Colon (tissue), 2 donors: ENCODE measurements around the gene HES4.

Source experiments
- FAIRE-seq: peaks from 2 replicates; lab custom pipeline; 2012; peaks lifted over from hg19 to GRCh38; lab: Jason Lieb, UNC
- donor health status: control.
- donor health status: control.

The HES4 gene, protein sequence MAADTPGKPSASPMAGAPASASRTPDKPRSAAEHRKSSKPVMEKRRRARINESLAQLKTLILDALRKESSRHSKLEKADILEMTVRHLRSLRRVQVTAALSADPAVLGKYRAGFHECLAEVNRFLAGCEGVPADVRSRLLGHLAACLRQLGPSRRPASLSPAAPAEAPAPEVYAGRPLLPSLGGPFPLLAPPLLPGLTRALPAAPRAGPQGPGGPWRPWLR

DNA sequence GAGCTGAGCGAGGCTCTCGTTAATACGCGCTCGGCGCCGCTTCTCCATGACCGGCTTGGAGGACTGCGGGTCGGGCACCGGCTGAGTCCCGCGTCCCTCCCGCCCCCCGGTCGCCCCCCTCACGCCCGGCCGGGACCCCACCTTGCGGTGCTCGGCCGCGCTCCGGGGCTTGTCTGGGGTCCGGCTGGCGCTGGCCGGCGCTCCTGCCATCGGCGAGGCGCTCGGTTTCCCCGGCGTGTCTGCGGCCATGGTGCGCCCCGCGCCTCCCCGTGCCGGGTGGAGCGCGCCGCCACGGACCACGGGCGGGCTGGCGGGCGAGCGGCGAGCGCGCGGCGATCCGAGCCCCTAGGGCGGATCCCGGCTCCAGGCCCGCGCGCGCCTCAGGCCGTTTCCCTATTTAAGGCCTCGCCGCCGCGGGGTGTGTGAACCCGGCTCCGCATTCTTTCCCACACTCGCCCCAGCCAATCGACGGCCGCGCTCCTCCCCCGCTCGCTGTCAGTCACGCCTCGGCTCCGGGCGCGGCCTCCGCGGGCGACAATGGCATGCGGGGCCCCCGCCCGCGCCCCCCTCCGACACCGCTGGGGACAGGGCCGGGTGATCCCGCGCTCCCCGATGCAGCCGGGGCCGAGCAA is at the start of gene HES4:
HES4 (minus strand) TSS at position 373 of the 632 bp plus-strand sequence; CDS start at position 249, 124 bp downstream.
- FAIRE-seq, result no peak

DNA sequence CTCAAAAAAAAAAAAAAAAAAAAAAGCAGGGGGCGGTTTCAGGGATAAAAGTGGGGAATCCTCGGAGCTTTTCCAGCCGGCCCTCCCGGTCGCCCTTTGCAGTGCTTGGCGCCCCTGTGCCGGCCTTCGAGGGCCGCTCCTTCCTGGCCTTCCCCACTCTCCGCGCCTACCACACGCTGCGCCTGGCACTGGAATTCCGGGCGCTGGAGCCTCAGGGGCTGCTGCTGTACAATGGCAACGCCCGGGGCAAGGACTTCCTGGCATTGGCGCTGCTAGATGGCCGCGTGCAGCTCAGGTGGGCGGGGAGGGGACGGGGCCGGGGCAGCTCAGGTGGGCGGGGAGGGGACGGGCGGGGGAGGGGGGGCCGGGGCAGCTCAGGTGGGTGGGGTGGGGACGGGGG is 48.9 kb upstream of the HES4 start:
- no peak for FAIRE-seq

DNA sequence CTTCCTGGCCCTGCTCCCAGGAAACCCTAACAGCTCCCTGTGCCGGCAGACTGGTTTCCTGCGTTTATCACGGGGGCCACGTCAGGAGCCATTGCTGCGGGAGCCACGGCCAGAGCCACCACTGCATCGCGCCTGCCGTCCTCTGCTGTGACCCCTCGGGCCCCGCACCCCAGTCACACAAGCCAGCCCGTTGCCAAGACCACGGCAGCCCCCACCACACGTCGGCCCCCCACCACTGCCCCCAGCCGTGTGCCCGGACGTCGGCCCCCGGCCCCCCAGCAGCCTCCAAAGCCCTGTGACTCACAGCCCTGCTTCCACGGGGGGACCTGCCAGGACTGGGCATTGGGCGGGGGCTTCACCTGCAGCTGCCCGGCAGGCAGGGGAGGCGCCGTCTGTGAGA is 48.1 kb upstream of the HES4 start:
- FAIRE-seq, result no peak

DNA sequence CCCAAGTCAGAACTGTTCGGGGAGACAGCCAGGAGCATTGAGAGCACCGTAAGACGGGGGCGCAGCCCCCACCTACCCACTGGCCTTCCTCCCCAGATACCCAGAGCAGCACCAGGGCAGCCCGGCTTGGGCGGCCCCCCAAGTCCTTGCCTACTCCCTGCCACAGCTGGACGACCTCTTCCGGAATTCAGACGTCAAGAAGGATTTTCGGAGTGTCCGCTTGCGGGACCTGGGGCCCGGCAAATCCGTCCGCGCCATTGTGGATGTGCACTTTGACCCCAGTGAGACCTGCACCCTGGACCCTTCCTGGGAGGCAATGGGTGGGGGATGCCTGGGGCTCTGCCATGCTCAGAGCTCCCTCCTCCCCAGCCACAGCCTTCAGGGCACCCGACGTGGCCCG is 47.5 kb upstream of the HES4 start:
- no peak for FAIRE-seq

DNA sequence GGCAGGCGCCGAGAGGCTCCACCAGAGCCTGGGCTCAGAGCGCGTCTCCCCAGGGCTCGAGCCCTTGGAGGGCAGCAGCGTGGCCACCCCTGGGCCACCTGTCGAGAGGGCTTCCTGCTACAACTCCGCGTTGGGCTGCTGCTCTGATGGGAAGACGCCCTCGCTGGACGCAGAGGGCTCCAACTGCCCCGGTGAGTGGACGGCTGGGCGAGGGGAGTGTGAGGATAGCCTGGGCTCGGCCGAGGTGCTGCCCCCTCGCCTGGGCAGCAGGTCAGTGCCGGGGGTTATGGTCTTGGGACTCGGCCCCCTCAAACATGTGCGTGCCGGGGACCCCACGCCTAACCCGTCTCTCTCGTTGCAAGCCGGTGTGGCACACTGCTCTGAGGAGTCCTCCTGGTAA is 46.9 kb upstream of the HES4 start:
- FAIRE-seq, result no peak

DNA sequence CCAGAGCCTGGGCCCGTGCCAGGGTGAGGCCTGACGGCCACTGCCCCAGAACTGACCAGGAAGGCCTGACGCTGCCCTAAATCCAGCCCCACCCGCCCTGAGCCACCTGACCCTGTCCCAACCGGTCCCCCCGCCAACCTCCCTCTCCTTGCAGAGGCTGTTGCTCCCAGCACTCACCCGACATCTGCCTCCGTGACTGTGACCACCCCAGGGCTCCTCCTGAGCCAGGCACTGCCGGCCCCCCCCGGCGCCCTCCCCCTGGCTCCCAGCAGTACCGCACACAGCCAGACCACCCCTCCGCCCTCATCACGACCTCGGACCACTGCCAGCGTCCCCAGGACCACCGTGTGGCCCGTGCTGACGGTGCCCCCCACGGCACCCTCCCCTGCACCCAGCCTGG is 46.3 kb upstream of the HES4 start:
- FAIRE-seq, result no peak

DNA sequence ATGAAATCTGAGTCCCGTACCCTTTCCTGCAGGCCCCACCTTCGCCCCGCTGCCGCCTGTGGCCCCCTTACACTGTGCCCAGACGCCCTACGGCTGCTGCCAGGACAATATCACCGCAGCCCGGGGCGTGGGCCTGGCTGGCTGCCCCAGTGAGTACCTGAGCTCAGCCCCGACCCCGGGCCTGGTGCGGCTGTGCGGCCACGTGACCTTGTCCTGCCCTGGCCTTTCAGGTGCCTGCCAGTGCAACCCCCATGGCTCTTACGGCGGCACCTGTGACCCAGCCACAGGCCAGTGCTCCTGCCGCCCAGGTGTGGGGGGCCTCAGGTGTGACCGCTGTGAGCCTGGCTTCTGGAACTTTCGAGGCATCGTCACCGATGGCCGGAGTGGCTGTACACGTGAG is 45.2 kb upstream of the HES4 start:
- FAIRE-seq, result no peak

DNA sequence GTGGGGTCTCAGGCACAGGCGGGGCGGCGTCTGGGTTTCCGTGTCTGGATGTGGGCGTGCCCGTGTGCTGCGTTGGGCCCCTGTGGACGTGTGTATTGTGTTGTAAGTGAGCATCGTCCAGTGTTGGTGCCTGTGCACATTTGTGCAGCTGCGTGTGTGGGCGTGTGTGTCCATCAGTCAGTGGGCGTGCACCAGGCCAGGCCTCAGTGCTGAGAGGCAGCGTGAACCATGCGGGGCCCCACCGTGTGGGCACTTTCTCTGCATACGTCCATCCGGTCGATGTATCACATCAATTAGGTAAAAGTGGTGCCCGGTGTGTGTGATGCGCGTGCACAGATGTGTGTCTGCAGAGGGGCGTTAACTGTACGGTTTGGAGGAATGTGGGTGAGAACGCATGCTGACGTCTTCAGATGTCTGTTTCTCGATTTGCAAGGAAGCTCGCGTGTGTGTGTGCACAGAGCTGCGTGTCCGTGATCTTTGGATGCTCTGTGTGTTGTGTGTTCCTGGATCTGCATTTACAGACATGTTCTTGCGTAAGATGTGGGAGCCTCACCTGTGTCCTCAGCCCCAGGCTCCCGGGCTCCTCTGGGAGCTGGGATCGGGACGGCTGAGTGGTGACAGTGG is 44.7 kb upstream of the HES4 start:
- no peak for FAIRE-seq

DNA sequence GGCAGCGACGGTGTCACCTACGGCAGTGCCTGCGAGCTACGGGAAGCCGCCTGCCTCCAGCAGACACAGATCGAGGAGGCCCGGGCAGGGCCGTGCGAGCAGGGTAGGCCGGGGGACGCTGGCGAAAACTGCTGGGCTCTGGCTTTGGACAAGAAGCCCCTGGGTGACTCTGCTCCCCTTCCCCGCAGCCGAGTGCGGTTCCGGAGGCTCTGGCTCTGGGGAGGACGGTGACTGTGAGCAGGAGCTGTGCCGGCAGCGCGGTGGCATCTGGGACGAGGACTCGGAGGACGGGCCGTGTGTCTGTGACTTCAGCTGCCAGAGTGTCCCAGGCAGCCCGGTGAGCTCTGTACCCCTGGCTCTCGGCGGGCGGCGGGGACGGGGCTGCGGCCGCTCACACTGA is 44.0 kb upstream of the HES4 start:
- FAIRE-seq, result no peak

DNA sequence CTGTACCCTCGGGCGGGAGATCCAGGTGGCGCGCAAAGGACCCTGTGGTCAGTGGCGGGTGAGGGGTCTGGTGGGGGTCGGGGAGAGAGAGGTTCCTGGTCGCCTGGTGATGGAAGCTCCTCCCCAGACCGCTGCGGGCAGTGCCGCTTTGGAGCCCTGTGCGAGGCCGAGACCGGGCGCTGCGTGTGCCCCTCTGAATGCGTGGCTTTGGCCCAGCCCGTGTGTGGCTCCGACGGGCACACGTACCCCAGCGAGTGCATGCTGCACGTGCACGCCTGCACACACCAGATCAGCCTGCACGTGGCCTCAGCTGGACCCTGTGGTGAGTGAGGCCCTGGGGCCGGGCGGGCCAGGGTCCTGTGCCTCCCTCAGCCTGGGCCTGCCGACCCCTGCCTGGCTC is 43.5 kb upstream of the HES4 start:
- FAIRE-seq, result no peak

DNA sequence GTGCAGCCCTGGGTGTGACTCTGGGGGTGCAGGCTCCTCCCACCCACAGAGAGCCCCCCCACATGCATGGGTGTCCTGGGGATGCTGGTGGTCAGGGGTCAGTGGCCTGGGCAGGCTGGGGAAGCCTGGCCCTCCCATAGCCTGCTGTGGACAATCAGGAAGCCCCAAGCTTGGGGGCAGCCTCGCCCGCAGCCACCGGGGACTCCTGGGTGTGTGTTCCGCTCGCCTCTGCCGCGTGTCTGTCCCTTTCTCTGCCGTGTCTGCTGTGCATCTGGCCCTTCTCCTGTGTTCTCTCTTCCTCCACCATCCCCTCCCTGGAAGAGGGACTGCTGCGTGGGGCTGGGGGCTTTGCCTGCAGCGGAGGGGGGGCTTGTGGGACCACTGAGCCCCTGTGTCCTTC is 42.9 kb upstream of the HES4 start:
- FAIRE-seq, result no peak

DNA sequence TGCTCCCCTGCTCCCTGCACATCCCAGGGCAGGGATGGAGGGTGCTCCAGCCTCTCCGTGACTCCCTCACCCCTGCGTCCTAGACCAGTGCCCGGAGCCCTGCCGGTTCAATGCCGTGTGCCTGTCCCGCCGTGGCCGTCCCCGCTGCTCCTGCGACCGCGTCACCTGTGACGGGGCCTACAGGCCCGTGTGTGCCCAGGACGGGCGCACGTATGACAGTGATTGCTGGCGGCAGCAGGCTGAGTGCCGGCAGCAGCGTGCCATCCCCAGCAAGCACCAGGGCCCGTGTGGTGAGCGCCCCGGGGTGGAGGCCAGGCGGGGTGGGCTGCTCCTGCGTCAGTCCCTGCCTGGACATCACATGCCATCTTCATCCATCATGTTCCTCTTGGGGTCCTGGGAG is 42.0 kb upstream of the HES4 start:
- FAIRE-seq, result no peak

DNA sequence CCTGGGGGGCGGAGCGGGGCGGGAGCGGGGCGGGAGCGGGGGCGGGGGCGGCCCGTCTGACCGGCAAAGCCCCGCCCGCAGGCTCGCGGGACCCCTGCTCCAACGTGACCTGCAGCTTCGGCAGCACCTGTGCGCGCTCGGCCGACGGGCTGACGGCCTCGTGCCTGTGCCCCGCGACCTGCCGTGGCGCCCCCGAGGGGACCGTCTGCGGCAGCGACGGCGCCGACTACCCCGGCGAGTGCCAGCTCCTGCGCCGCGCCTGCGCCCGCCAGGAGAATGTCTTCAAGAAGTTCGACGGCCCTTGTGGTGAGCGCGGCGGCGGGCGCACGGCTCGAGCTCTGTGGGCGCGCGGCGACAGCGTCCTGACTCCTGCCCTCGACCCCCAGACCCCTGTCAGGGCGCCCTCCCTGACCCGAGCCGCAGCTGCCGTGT is 41.2 kb upstream of the HES4 start:
- no peak for FAIRE-seq

DNA sequence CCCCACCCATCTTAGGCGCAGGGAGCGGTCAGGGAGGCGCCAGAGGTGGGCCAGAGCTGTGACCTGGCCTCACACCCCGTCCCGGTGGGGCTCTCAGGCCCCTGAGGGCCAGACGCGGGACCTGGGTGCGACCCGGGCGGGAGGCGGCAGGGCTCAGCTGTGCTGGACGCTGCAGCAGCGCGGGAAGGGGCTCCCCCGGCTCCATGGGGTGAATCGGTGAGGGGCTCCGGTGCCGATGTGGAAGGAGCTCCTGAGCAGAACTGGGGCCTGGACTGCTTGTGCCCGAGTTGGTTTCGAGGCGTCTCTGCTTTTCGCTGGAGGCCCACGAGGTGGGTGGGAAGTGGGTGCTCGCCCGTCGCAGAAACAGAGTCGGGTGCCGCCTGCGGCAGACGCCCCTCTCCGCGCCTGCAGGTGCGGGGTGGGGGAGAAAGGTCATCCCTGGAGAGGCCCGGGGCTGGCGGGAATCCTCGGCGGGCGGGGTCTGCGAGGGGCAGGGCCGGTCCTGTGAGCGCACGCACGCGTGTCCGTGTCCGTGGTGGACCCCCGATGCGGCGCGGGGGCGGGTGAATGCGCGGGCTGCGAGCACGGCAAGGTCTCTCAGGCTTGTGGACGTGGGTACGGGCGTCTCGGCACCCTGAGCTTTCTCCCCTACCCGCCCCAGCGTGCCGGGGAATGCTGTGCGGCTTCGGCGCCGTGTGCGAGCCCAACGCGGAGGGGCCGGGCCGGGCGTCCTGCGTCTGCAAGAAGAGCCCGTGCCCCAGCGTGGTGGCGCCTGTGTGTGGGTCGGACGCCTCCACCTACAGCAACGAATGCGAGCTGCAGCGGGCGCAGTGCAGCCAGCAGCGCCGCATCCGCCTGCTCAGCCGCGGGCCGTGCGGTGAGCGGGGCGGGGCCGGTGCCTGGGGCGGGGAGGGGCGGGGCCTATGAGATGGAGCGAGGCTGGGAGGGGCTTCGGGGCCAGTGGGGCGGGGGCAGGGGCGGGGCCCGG is 40.4 kb upstream of the HES4 start:
- no peak for FAIRE-seq

DNA sequence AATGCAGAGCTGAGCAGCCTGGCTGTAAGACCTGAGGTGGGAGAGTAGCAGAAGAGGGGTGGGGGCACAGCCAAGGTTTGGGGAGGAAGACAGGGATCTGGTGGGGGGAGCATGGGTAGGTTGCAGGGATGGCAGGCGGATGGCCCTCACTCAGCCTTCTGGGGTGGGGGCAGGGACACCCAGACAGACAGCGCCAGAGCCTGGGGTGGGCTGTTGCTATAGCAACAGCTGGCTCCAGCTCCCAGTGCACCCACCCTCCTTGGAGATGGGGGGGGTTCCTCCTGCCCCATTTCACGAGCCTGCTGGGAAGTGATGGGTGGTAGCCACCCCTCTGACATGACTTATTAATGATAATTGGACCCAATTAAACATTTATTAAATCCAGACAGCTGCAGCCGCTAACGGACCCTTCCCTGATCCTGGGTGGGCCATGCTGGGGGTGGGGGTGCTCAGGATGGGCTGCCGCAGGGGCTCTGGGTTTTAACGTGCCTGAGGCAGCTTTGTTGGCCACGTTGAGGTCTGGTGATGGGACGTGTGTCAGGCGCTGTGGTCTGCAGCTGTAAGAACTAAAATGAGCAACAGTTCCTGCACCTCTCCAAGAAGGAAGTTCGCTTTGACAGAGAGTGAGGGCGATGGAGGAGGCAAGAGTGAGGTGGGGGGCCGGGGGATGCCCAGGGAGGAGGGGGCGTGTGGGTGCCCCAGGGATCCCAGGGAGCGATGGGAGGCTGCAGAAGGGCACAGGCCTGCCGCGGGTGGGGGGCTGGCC is 39.4 kb upstream of the HES4 start:
- FAIRE-seq, result no peak

DNA sequence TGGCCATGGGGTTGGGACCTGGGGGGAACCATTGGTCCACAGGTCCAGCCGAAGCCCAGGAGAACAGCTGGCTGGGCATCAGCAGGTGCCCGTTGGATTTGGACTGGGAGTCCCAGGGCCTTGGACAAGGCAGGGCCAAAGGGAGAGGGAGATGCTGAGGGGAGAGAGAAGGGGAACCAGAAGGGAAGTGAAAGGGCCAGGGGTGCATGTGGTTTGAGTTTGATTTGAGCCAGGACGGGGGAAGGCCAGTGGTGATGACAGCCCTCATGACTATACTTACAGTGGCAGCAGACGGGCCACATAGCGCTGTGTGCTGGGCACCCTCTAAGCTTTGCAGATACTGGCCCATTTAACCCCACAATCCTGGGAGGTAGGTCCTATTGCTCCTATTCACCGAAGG is 38.8 kb upstream of the HES4 start:
- no peak for FAIRE-seq

DNA sequence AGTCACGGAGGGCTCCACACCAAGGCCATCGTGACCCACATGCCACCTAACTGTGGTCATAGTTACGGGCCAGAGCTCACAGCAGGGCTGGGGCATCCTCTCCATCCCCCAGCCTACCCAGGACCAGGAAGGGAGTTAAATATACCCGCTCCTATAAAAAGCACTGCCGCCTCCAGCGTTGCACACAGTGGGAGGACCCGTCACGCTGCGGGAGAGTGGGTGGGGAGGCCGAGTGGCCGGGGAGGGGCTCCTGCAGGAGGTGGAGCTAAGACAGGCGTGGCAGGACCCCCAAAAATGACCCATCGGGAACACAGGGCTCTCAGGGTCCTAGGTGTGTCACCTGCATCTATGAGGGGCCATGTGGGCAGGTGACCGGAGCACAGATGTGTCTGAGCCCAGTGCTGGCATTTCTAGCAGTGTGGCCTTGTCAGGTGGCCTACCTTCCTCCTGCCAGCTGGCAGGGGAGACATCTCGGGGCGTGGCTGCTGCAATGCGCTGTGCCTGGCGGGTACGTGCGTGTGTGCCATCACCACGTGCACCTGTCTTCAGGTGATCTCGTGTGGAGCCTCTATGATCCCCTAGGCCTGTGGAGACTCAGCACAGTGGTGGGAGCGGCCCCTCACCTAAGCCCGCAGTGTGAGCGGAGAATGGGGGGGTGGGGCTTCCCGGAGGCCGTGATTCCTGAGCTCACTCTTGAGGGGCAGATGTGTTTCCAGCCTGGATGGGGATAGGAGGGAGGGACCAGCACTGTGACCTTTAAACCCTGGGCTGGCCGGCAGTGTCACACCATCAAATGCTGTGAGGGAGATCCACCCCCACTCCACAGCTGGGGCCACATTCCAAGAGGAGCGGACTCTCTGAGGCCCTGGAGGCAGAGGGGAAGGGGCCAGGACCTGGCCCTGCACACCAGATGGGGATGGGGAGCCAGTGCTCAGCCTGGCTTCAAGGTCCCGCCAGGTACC is 37.8 kb upstream of the HES4 start:
- FAIRE-seq, result no peak

DNA sequence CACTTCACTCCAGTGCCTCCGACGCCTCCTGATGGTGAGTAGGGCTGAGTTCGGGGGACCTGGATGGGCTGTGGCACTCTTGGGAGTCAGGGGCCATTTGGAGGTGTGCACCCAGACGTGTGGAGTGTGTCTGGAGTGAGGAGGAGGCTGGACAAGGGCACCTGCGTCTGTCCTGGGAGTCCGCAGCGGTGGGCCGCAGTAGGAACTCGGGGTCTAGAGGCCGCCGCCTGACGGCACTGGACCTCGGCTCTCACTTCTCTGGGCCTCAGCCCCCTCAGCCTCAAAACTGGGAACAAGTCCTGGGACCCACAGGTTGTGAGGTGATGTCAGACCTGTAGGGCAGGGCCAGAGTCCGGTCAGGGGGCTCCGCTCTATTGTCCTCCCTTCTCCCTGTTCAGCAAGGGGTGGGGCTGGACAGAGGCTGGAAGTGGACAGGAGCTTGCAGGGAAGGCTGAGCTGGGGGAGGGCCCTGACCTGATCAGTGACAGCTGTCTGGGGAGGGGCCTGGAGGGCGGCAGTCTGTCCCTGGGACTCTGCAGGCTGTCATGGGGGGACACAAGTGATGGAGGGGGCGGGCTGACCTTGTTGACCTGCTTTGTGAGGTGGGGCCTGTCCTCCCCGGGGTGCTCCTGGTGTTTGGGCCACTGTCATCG is 35.5 kb upstream of the HES4 start:
- no peak for FAIRE-seq

DNA sequence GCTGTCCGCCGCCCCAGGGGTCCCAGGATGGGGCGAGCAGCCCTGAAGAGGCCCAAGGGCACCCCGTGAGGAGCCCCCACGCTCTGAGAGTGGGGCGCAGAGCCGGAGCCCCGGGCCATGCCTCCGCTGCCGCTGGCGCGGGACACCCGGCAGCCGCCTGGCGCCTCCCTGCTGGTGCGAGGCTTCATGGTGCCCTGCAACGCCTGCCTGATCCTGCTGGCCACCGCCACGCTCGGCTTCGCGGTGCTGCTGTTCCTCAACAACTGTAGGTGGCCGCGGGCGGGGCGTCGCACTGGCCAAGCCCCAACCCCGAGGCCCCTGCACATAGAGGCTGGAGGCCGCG is 34.5 kb upstream of the HES4 start:
- FAIRE-seq, result no peak

DNA sequence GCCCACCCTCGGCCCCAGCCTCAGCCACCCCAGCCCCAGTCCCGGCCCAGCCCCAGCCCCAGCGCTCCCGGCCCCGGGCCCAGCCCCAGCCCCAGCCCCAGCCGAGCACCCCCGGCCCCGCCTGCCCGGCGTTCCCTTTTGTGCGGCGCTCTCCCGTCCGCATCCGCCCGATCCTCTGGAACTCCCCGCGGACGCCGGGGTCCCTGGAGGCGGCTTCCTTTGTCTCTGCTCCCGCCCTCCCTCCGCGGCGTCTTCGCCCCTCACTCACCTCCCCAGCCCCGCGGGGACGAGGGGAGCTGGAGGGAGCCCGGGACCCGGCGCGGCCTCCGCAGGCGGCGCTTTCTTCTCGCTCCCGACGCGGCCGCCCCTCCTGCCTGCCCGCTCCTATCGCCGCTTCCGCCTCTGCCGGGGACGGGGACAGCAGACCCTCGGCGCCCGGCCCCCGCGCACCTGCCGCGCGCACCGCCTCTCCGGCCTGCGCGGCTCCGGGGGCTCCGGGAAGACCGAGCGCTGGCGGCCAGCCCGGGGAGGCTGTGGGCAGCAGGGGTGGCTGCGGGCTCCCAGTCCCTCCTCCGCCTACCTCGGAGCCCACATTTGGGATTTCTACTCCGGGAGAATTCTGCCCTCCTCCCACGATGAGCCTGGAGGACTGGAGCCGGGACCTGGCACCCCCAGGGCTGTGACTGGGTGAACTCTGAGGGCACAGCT is 34.0 kb upstream of the HES4 start:
- FAIRE-seq, result no peak
